Panc1 (cell line): ENCODE measurements around the gene RNF225. TPM values are rescaled to one million over a fixed set of nuclear protein-coding genes. Genes with fewer than 3 reads are reported as not detected.

Source experiments
- ATAC-seq: fragments of 200-7000 bp; cut with Tn5 transposase; 2 replicates; pipeline ENCODE4 v1.9.1; 2020; ENCODE audit warnings: mild to moderate bottlenecking, moderate library complexity
- BruUV-seq: library from RNA; stranded (reverse); fragments of 400-500 nt; replicated peaks from 2 replicates; lab custom pipeline; 2021; lab: Mats Ljungman, UMichigan
- CTCF ChIA-PET: fragments of 300-600 bp; sonication (Branson Sonifier 250); formaldehyde crosslinking; loops from one replicate; lab custom pipeline; 2022; ENCODE audit warnings: antibody characterized with exemption; lab: Charles Lee
- POLR2A ChIA-PET: fragments of 300-600 bp; sonication (Branson Sonifier 250); formaldehyde crosslinking; loops from one replicate; lab custom pipeline; 2022; ENCODE audit warnings: antibody characterized with exemption; lab: Charles Lee
- DNase-seq: peaks from one replicate; pipeline ENCODE4 v3.0.0-alpha.2; 2010; ENCODE audit warnings: low read depth, low spot score
- H3K27ac ChIP-seq: 2 replicates; pipeline ENCODE4 v1.5.1; 2011; ENCODE audit warnings: mild to moderate bottlenecking, low read length, inconsistent platforms
- H3K27me3 ChIP-seq: fragments of 200-500 bp; sonication (Bioruptor generic); 2 replicates; pipeline ENCODE4 v1.6.0; 2014; ENCODE audit warnings: low read length, inconsistent platforms; ENCODE audit not compliant: control insufficient read depth, insufficient read depth
- H3K36me3 ChIP-seq: fragments of 200-500 bp; sonication (Bioruptor generic); 2 replicates; pipeline ENCODE4 v1.5.1; 2014; ENCODE audit warnings: inconsistent platforms, mild to moderate bottlenecking, low read length, moderate library complexity; ENCODE audit not compliant: control insufficient read depth, insufficient read depth
- H3K4me1 ChIP-seq: 2 replicates; pipeline ENCODE4 v1.5.1; 2011; ENCODE audit warnings: inconsistent platforms, mild to moderate bottlenecking, low read length, moderate library complexity; ENCODE audit not compliant: control insufficient read depth, insufficient read depth
- H3K4me3 ChIP-seq, 2 experiments: 2 replicates each; pipeline ENCODE4 v1.5.1; 2011 to 2012; ENCODE audit warnings: low read depth in 2 of 2, low read length in 2 of 2, mild to moderate bottlenecking in 2 of 2, inconsistent platforms in 1 of 2, moderate library complexity in 1 of 2
- H3K9me3 ChIP-seq: fragments of 200-500 bp; sonication (Bioruptor generic); 2 replicates; pipeline ENCODE4 v1.5.1; 2014; ENCODE audit warnings: low read depth, mild to moderate bottlenecking, inconsistent platforms, low read length, moderate library complexity; ENCODE audit not compliant: control insufficient read depth, insufficient read depth
- POLR2AphosphoS5 ChIP-seq: IDR thresholded peaks from 2 replicates; pipeline ENCODE4 v1.6.1; 2012; ENCODE audit warnings: mild to moderate bottlenecking, low read depth, low read length, moderate library complexity
- SIN3A ChIP-seq: IDR thresholded peaks from 2 replicates; pipeline ENCODE4 v1.6.1; 2012; ENCODE audit warnings: low read depth, mild to moderate bottlenecking, low read length, moderate library complexity, borderline replicate concordance; ENCODE audit not compliant: insufficient read depth
- TCF7L2 ChIP-seq: IDR thresholded peaks from 2 replicates; pipeline ENCODE4 v1.6.1; 2011; ENCODE audit warnings: mild to moderate bottlenecking, low read depth, low read length, inconsistent platforms
- in situ Hi-C: cut with HindIII; loops from 2 replicates; pipeline ENCODE4 v1.10.0; 2016; ENCODE audit warnings: low sequenced_read_pairs, low pct_unique_long_range_greater_than_20kb
- intact Hi-C: fragments of 100-400 bp; cut with micrococcal nuclease; formaldehyde crosslinking; loops from one replicate; pipeline ENCODE4 v1.10.0; 2022; ENCODE audit not compliant: unreplicated experiment
- total RNA-seq: library from RNA; stranded (reverse); gene quantifications from one replicate; pipeline ENCODE4 v1.2.1, GENCODE V29; 2021; ENCODE audit not compliant: unreplicated experiment
- TF ChIP-seq, protein P1 (sequence below): fragments of 450-650 bp; IDR thresholded peaks from 2 replicates; pipeline ENCODE4 v1.5.1; 2017; ENCODE audit warnings: mild to moderate bottlenecking
- TF ChIP-seq, protein P2 (sequence below), 2 experiments: IDR thresholded peaks; 2 replicates each; pipeline ENCODE4 v1.6.1; 2011 to 2012; ENCODE audit warnings: low read depth in 2 of 2, control low read depth in 1 of 2, low read length in 1 of 2, mild to moderate bottlenecking in 1 of 2, moderate library complexity in 1 of 2; ENCODE audit not compliant: insufficient read depth in 1 of 2

RNF225 gene
- total RNA-seq, 1 experiment from 2014 or later: 1.6 TPM

DNA sequence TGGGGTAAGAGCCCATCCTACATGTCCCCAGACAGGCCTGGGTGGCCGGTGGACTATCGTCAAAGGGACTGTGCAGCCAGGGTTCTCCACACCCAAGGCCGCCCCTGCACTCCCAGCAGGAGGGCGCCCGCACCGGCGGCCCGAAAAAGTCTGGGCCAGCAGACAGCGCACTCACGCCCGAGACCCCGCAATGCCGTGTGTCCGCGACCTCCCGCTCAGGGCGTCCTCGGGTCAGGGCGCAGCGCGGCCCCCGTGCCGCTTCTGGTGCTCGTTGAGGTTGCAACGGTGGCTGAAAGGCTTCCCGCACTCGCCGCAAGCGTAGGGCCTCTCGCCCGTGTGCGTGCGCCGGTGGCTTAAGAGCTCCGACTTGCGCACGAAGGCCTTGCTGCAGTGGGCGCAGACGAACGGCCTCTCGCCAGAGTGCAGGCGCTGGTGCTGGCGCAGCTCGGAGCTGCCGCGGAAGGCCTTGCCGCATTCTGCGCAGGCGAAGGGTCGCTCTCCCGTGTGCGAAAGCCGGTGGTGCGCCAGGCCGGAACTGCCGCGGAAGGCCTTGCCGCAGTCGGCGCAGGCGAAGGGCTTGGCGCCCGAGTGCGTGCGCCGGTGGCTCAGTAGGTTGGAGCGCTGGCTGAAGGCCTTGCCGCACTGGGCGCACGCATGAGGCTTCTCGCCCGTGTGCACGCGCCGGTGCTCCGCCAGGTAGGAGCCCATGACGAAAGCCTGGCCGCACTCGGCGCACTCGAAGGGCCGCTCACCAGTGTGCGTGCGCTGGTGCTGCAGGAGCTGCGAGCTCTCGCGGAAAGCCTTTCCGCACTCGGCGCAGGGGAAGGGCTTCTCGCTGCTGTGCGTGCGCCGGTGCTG, 39.3 kb upstream of the RNF225 start:
- CTCF ChIA-PET: no interaction called here
- no peak for DNase-seq
- H3K27ac ChIP-seq: no peak overlapping the region
- TF ChIP-seq POLR2AphosphoS5: no peak
- TF ChIP-seq, protein P1, sequence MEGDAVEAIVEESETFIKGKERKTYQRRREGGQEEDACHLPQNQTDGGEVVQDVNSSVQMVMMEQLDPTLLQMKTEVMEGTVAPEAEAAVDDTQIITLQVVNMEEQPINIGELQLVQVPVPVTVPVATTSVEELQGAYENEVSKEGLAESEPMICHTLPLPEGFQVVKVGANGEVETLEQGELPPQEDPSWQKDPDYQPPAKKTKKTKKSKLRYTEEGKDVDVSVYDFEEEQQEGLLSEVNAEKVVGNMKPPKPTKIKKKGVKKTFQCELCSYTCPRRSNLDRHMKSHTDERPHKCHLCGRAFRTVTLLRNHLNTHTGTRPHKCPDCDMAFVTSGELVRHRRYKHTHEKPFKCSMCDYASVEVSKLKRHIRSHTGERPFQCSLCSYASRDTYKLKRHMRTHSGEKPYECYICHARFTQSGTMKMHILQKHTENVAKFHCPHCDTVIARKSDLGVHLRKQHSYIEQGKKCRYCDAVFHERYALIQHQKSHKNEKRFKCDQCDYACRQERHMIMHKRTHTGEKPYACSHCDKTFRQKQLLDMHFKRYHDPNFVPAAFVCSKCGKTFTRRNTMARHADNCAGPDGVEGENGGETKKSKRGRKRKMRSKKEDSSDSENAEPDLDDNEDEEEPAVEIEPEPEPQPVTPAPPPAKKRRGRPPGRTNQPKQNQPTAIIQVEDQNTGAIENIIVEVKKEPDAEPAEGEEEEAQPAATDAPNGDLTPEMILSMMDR: no peak
- no peak for TF ChIP-seq TCF7L2
- TF ChIP-seq, protein P2, sequence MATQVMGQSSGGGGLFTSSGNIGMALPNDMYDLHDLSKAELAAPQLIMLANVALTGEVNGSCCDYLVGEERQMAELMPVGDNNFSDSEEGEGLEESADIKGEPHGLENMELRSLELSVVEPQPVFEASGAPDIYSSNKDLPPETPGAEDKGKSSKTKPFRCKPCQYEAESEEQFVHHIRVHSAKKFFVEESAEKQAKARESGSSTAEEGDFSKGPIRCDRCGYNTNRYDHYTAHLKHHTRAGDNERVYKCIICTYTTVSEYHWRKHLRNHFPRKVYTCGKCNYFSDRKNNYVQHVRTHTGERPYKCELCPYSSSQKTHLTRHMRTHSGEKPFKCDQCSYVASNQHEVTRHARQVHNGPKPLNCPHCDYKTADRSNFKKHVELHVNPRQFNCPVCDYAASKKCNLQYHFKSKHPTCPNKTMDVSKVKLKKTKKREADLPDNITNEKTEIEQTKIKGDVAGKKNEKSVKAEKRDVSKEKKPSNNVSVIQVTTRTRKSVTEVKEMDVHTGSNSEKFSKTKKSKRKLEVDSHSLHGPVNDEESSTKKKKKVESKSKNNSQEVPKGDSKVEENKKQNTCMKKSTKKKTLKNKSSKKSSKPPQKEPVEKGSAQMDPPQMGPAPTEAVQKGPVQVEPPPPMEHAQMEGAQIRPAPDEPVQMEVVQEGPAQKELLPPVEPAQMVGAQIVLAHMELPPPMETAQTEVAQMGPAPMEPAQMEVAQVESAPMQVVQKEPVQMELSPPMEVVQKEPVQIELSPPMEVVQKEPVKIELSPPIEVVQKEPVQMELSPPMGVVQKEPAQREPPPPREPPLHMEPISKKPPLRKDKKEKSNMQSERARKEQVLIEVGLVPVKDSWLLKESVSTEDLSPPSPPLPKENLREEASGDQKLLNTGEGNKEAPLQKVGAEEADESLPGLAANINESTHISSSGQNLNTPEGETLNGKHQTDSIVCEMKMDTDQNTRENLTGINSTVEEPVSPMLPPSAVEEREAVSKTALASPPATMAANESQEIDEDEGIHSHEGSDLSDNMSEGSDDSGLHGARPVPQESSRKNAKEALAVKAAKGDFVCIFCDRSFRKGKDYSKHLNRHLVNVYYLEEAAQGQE (IDR thresholded peaks at IDR 0.05; ENCODE audit: insufficient read depth in 1 of 2, low read depth in 2 of 2, low read length in 1 of 2): no peak
- no peak for TF ChIP-seq SIN3A
- H3K9me3 ChIP-seq: no peaks in the 10 kb centered on the region
- no peaks in the 10 kb centered on the region for H3K4me1 ChIP-seq
- POLR2A ChIA-PET: no interaction called here
- H3K4me3 ChIP-seq: no peak overlapping the region
- ATAC-seq: no peak
- intact Hi-C loops: no loop called here
- BruUV-seq: no TSS peak
- no peaks in the 10 kb centered on the region for H3K27me3 ChIP-seq
- no peaks in the 10 kb centered on the region for H3K36me3 ChIP-seq
- in situ Hi-C loops: no loop called here

DNA sequence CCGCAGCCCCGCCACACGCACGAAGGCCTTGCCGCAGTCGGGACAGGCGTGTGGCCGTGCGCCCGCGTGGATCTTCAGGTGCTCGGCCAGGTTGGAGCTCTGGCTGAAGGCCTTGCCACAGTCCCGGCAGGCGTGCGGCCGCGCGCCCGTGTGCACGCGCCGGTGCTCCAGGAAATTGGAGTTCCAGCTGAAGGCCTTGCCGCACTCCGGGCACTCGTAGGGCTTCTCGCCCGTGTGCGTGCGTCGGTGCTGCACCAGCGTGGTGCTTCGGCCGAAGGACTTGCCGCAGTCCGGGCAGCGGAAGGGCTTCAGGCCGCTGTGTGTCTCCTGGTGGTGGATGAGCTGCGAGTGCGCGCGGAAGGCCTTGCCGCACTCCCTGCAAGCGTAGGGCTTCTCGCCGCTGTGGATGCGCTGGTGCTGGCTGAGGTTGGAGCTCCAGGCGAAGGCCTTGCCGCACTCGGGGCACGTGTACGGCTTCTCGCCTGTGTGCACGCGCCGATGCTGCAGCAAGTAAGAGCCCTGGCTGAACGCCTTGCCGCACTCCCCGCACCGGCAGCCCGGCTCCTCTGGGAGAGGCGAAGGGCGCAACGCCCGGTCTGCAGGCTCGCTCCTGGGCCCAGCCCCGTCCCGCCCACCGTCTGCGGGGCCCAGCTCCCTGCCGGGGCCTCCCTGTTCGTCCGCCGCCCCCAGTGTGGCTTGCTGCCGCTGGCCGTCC, 38.5 kb upstream of the RNF225 start:
- no peak overlapping the region for H3K27ac ChIP-seq
- POLR2A ChIA-PET: no interaction called here
- H3K27me3 ChIP-seq: no peaks in the 10 kb centered on the region
- no peak overlapping the region for H3K4me3 ChIP-seq
- CTCF ChIA-PET: no interaction called here
- H3K36me3 ChIP-seq: no peaks in the 10 kb centered on the region
- BruUV-seq: no TSS peak
- H3K9me3 ChIP-seq: no peaks in the 10 kb centered on the region
- intact Hi-C loops: no loop called here
- ATAC-seq (no peak), DNase-seq (no peak)
- TF ChIP-seq SIN3A (no peak), POLR2AphosphoS5 (no peak), TCF7L2 (no peak)
- TF ChIP-seq, protein P2 (IDR thresholded peaks at IDR 0.05; ENCODE audit: insufficient read depth in 1 of 2, low read depth in 2 of 2, low read length in 1 of 2): no peak
- TF ChIP-seq, protein P1: no peak
- peaks cover 6% of the 10 kb centered on the region; the same call in 1 of the 2 replicates for H3K4me1 ChIP-seq
- in situ Hi-C loops: no loop called here
